ENCODE results near the gene CCT8.

DNA sequence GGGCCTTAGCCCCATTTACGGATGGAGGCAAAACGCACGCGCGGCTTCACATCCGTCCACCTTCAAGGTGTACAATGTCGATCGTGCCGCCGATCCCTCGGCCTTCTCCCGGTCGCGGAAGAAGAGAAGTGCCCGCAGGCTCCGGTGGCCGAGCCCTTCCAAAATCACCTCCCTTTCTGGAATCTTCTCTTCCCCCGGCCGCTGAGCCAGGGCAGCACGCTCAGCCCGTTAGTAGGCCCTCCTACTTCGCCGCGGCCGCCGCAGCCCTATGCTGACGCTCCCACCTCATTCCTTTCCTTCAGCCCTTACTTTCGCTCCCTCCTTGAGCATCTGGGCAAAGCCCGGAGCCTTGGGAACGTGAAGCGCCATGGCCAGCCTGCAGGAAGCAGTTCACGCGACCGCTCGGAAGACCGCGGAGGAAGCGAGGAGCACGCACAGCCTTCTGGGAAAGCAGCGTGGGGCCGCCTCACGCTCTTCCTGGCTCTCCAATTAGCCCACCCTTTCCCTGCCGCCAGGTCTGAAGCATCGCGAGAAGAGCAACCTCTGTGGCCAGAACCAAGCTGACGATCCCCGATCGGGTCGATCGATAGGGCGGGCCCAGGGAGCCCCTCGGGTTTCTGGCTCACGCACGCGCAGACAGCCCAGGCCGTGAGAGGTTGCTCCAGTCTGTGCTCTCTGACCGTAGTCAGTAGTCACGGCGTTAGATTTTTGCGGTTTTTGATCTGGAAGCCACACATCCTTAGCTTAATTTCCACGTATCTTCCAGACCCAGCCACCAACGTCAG is at the start of gene CCT8:
- TF ChIP-seq, protein P1, sequence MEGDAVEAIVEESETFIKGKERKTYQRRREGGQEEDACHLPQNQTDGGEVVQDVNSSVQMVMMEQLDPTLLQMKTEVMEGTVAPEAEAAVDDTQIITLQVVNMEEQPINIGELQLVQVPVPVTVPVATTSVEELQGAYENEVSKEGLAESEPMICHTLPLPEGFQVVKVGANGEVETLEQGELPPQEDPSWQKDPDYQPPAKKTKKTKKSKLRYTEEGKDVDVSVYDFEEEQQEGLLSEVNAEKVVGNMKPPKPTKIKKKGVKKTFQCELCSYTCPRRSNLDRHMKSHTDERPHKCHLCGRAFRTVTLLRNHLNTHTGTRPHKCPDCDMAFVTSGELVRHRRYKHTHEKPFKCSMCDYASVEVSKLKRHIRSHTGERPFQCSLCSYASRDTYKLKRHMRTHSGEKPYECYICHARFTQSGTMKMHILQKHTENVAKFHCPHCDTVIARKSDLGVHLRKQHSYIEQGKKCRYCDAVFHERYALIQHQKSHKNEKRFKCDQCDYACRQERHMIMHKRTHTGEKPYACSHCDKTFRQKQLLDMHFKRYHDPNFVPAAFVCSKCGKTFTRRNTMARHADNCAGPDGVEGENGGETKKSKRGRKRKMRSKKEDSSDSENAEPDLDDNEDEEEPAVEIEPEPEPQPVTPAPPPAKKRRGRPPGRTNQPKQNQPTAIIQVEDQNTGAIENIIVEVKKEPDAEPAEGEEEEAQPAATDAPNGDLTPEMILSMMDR (conservative IDR thresholded peaks at IDR 0.05; ENCODE audit: low read depth, low read length): no peak
- TF ChIP-seq EZH2 (IDR thresholded peaks at IDR 0.05; ENCODE audit: low read length, unreplicated experiment) (no peak), EZH2phosphoT487 (IDR thresholded peaks at IDR 0.05; ENCODE audit: borderline replicate concordance, low read length) (no peak)
